PC-9 (cell line): ENCODE measurements around the gene S100A7.

Experiments used
- CTCF ChIP-seq: fragments of 200-600 bp; sonication (generic); conservative IDR thresholded peaks from 2 replicates; pipeline ENCODE4 v1.6.1; 2017; ENCODE audit warnings: mixed run types, antibody characterized with exemption, mild to moderate bottlenecking, moderate library complexity
- EZH2 ChIP-seq: fragments of 200-600 bp; sonication (generic); IDR thresholded peaks from 2 replicates; pipeline ENCODE4 v1.8.0; 2017; ENCODE audit warnings: antibody characterized with exemption, low read depth

- TF ChIP-seq EZH2 (no peak), CTCF (no peak)
Observed at GRCh38 chr1:153478692-153479618, 18.5 kb upstream of the S100A7 start.
